ENCODE results near the gene GSS. TPM values are rescaled to one million over a fixed set of nuclear protein-coding genes. Genes with fewer than 3 reads are reported as not detected.

GSS gene
- 10 to 100 TPM; 67.7 to 72.2 TPM for total RNA-seq

- H3K9me3 Mint-ChIP-seq: no peaks in the 10 kb centered on the region
- peak within 1 kb of the TSS; percentile 89 for H3K27ac Mint-ChIP-seq
- no peaks in the 10 kb centered on the region for H3K27me3 Mint-ChIP-seq
- ChIA-PET POLR2A (interaction anchor here (0.6 to 2.5 kb wide), 7 partner anchors 16 to 192 kb away, joined by 3 to 16 read pairs (median 3); partner anchors contain the start of genes ACSS2 and GGT7), CTCF (interaction anchor here (0.6 to 7.2 kb wide), 18 partner anchors 11 to 131 kb away, joined by 3 to 139 read pairs (median 3); partner anchors contain the start of genes ACSS2, GGT7 and NCOA6)
- peaks cover 2% of the 10 kb centered on the region for H3K36me3 Mint-ChIP-seq
- peak; percentile 99 for DNase-seq
- intact Hi-C loops (cut with micrococcal nuclease): loop anchor here (1.0 to 10.0 kb wide), 6 partner anchors 63 to 249 kb away; partner anchors contain the start of genes NCOA6 and TRPC4AP
- H3K4me3 Mint-ChIP-seq: peak within 1 kb of the TSS; percentile 92
- H3K4me1 Mint-ChIP-seq (ENCODE audit: low read depth): peaks cover 24% of the 10 kb centered on the region
These were observed at the start of gene GSS, which contains the start of gene MYH7B for GRCh38 chr20:34955231-34956040. GSS (minus strand) TSS chr20:34955806; CDS start chr20:34951852, 3,954 bp downstream. MYH7B (plus strand) TSS chr20:34955868; CDS start chr20:34978006, 22,138 bp downstream.

DNA sequence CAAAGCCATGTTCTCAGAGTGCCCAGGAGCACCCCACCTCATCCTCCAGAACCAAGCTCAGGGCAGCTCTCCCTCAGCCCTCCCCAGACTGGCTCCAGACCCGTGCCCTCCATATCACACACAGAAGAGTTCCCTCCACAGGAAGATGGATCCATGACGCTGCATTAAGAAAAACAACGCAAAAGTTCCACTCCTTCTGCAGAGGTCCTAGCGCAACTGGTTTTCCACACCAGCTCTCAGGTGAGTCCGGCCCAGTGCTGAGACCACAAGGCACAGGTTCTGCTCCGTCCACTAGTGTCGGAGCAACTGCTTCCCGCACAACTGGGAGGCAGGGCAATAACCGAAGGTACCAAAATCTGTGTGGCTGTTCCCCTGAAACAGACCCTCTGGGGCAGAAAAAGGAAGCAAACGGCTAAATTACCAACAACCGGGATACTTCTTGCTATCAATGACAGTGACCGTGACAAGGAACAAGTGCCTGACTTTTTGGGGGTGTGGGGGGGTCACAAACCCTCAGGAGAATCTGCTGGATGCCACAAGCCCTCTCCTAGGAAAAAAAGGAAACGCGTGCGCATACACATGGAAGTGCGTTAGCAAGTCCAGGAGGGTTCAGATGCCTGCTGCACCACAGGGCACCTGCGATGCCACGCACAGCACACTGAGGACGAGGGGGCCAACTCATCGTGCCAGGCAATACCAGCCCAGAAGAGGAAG is 49.3 kb upstream of the GSS start:
- POLR2A ChIA-PET: no interaction called here
- no peaks in the 10 kb centered on the region for H3K9me3 Mint-ChIP-seq
- H3K4me1 Mint-ChIP-seq (ENCODE audit: low read depth): no peaks in the 10 kb centered on the region
- no peak overlapping the region for H3K27ac Mint-ChIP-seq
- no peak for DNase-seq
- H3K36me3 Mint-ChIP-seq: peaks cover 26% of the 10 kb centered on the region
- CTCF ChIA-PET: no interaction called here
- intact Hi-C loops (cut with micrococcal nuclease): no loop called here
- H3K4me3 Mint-ChIP-seq: no peak overlapping the region
- no peaks in the 10 kb centered on the region for H3K27me3 Mint-ChIP-seq

DNA sequence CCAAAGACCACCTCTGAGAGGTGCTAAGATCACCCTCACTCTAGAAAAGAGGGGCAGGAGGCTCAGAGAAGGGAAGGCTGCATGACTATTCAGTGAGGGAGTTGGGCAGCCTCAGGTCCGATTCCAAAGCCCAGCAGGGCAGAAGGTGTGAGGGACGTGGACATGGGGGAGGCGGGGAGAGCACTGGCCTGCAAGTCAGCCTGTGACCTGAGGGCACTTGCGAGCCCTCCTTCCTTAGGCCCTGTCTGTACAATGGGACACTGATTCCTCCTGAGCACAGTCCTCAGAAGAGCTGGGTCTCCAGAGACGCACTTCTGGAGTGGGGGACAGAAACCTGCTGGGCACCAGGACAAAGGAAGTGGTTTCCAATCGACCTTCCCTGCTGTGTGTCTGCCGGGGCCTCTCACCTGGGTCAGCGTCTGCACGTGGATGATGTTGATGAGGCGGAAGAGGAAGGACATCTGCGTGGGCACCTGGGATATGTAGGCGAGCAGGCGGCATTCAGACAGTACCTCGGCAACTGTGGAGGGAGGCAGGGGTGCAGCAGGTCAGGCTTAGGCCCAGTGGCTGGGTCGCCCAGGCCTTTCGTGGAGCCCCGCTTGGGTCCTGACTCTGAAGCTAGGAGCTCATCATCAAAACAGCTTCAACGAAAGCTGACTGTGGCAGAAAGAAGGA is 48.6 kb upstream of the GSS start:
- intact Hi-C loops (cut with micrococcal nuclease): no loop called here
- POLR2A ChIA-PET: no interaction called here
- Mint-ChIP-seq H3K4me3 (no peak overlapping the region), H3K9me3 (no peaks in the 10 kb centered on the region), H3K4me1 (ENCODE audit: low read depth) (no peaks in the 10 kb centered on the region), H3K27me3 (no peaks in the 10 kb centered on the region), H3K27ac (no peak overlapping the region), H3K36me3 (peaks cover 23% of the 10 kb centered on the region)
- no peak for DNase-seq
- CTCF ChIA-PET: no interaction called here

- POLR2A ChIA-PET: interaction anchor here (1.3 kb wide), 1 partner anchor 17 kb away, joined by 4 read pairs; no protein-coding TSS in a partner anchor
- intact Hi-C loops (cut with micrococcal nuclease): no loop called here
These were observed 47.8 kb upstream of the GSS start for GRCh38 chr20:35003211-35004031.

GRCh38 chr20:35002426-35003210 is 47.0 kb upstream of the GSS start:
- Mint-ChIP-seq H3K27ac (no peak overlapping the region), H3K4me3 (no peak overlapping the region), H3K4me1 (ENCODE audit: low read depth) (peaks cover 1% of the 10 kb centered on the region), H3K27me3 (no peaks in the 10 kb centered on the region), H3K36me3 (peaks cover 27% of the 10 kb centered on the region), H3K9me3 (no peaks in the 10 kb centered on the region)
- intact Hi-C loops (cut with micrococcal nuclease): no loop called here
- CTCF ChIA-PET: interaction anchor here (3.8 kb wide), 1 partner anchor 127 kb away, joined by 21 read pairs; the partner anchor contains the start of gene ACSS2
- no peak for DNase-seq
- POLR2A ChIA-PET: interaction anchor here (1.3 kb wide), 1 partner anchor 16 kb away, joined by 4 read pairs; no protein-coding TSS in a partner anchor

More at GRCh38 chr20:35003211-35004031, 47.8 kb upstream of the GSS start:
- no peak for DNase-seq
- no peaks in the 10 kb centered on the region for H3K9me3 Mint-ChIP-seq
- no peaks in the 10 kb centered on the region for H3K4me1 Mint-ChIP-seq (ENCODE audit: low read depth)
- peaks cover 23% of the 10 kb centered on the region for H3K36me3 Mint-ChIP-seq
- no peaks in the 10 kb centered on the region for H3K27me3 Mint-ChIP-seq
- CTCF ChIA-PET: interaction anchor here (3.8 kb wide), 1 partner anchor 128 kb away, joined by 21 read pairs; the partner anchor contains the start of gene ACSS2
- no peak overlapping the region for H3K27ac Mint-ChIP-seq
- H3K4me3 Mint-ChIP-seq: no peak overlapping the region

DNA sequence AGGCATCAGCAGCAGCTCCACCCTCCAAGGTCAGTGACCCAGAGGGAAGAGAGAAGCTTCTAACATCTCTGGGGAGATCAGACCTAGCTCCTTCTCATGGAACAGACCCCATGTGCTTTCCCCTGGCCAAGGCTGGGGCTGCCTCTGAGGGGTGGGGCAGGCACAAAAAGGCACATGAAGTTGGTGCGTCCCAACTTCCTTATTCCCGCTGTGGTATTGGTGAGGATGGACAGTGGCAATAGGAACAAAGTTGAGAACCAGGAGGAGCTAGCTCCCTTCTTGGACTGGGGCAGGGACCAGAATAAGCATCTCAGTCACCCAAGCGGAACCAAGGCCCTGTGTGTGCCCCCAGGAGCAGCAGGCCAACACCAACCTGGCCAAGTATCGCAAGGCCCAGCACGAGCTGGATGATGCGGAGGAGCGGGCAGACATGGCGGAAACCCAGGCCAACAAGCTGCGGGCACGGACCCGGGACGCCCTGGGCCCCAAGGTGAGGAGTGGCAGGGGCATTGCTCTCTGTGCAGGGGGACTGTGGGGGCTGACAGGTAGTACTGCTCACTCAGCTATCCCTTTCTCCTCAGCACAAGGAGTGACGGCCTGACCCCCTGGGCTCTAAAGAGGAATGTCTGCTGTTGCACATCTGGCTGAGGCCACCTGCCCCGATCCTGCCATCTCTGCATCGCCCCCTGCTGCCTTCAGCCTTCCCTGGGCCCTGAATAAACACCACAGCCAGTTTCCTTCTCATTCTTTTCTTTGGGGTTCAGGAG is 46.2 kb upstream of the GSS start:
- peaks cover 27% of the 10 kb centered on the region for H3K36me3 Mint-ChIP-seq
- no peak overlapping the region for H3K4me3 Mint-ChIP-seq
- POLR2A ChIA-PET: no interaction called here
- intact Hi-C loops (cut with micrococcal nuclease): no loop called here
- no peaks in the 10 kb centered on the region for H3K27me3 Mint-ChIP-seq
- CTCF ChIA-PET: interaction anchor here (1.8 to 3.8 kb wide), 2 partner anchors 127 to 129 kb away, joined by 6 to 21 read pairs; partner anchors contain the start of genes ACSS2 and GGT7
- H3K9me3 Mint-ChIP-seq: no peaks in the 10 kb centered on the region
- no peak overlapping the region for H3K27ac Mint-ChIP-seq
- H3K4me1 Mint-ChIP-seq (ENCODE audit: low read depth): peaks cover 3% of the 10 kb centered on the region
- DNase-seq: no peak

DNA sequence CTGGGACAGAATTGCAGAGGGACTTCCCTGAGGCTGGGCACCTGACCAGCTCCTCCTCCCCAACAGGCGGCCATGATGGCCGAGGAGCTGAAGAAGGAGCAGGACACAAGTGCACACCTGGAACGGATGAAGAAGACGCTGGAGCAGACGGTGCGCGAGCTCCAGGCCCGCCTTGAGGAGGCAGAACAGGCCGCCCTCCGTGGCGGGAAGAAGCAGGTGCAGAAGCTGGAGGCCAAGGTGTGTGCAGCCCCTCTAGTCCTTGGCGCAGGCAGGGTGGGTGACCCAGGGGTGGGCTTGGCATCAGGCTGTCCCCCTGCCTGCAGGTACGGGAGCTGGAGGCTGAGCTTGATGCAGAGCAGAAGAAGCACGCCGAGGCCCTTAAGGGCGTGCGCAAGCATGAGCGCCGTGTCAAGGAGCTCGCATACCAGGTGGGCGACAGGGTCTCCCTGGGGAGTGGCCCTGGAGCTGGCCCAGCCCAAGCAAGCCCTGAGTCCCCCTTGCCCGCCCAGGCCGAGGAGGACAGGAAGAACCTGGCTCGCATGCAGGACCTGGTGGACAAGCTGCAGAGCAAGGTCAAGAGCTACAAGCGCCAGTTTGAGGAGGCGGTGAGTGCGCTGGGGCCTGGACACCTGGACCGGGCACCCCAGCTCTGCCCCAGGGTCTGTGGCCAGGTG is 45.5 kb upstream of the GSS start:
- no peak overlapping the region for H3K27ac Mint-ChIP-seq
- no peaks in the 10 kb centered on the region for H3K27me3 Mint-ChIP-seq
- no peak overlapping the region for H3K4me3 Mint-ChIP-seq
- intact Hi-C loops (cut with micrococcal nuclease): no loop called here
- peaks cover 3% of the 10 kb centered on the region for H3K4me1 Mint-ChIP-seq (ENCODE audit: low read depth)
- H3K9me3 Mint-ChIP-seq: no peaks in the 10 kb centered on the region
- ChIA-PET POLR2A (no interaction called here), CTCF (interaction anchor here (1.8 to 3.8 kb wide), 2 partner anchors 126 to 128 kb away, joined by 6 to 21 read pairs; partner anchors contain the start of genes ACSS2 and GGT7)
- DNase-seq: no peak
- peaks cover 27% of the 10 kb centered on the region for H3K36me3 Mint-ChIP-seq

GRCh38 chr20:35000311-35000921 is 44.8 kb upstream of the GSS start:
- ChIA-PET POLR2A (no interaction called here), CTCF (interaction anchor here (1.8 to 3.8 kb wide), 2 partner anchors 125 to 128 kb away, joined by 6 to 21 read pairs; partner anchors contain the start of genes ACSS2 and GGT7)
- H3K4me1 Mint-ChIP-seq (ENCODE audit: low read depth): peaks cover 3% of the 10 kb centered on the region
- H3K27me3 Mint-ChIP-seq: no peaks in the 10 kb centered on the region
- no peak overlapping the region for H3K4me3 Mint-ChIP-seq
- no peak overlapping the region for H3K27ac Mint-ChIP-seq
- no peaks in the 10 kb centered on the region for H3K9me3 Mint-ChIP-seq
- H3K36me3 Mint-ChIP-seq: peaks cover 29% of the 10 kb centered on the region
- no peak for DNase-seq
- intact Hi-C loops (cut with micrococcal nuclease): no loop called here

GRCh38 chr20:34999782-35000181 is 44.2 kb upstream of the GSS start:
- Mint-ChIP-seq H3K9me3 (no peaks in the 10 kb centered on the region), H3K36me3 (peaks cover 27% of the 10 kb centered on the region), H3K27me3 (no peaks in the 10 kb centered on the region), H3K4me1 (ENCODE audit: low read depth) (peaks cover 3% of the 10 kb centered on the region), H3K4me3 (no peak overlapping the region), H3K27ac (no peak overlapping the region)
- intact Hi-C loops (cut with micrococcal nuclease): no loop called here
- POLR2A ChIA-PET: no interaction called here
- no peak for DNase-seq
- CTCF ChIA-PET: interaction anchor here (3.8 kb wide), 1 partner anchor 125 kb away, joined by 21 read pairs; the partner anchor contains the start of gene ACSS2
